Measurements from ENCODE around the gene GSC2.
A peak's percentile ranks its signal among the peaks of the same experiment; 100 is the strongest.

GSC2 gene

DNA sequence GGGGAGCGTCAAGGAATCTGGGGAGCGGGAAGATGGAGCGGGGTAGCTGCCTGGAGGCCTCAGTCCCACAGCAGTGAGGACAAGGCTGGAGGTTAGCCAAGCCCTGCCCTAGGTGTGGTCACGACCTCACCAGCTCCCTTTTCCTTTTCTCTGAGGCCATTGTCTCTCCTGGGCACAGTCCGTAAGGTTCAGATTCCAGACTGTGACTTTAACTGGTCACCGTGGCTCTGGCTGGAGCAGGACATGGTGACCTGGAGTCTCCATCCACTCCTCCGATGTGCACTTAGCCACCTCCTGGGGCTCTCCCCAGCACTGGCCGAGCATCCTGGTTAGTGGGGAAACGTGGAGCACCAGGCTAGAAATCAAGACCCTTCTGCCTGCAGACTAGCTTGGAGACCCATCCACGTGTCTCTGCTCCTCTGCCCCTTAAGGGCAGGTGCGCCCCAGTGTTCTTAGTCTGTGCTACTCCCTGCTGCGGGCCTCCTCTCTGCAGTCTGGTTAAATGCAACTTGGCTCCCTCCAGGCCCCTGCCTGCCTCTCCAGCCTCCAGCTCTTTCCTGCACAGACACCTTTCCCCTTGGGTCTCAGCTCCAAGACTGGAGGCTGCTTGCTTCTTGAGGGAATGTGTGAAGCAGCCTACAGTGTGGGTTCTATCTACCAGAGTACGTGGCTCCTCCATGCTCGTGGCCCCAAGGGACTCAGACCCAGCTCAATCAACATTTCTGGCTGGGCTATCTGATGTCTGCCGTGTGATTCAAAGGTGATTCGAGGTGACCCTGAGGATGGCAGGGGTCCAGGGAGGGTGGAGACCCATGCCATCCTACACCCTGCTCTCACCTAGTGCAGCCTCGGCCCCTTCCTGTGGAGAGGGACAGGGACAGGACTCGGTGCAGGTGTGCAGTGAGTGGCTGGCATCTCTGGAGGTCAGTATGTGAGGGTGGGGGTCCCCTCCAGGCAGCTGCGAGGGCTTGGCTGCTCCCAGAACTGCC, 23.2 kb upstream of the GSC2 start:
- TF ChIP-seq, protein P1, sequence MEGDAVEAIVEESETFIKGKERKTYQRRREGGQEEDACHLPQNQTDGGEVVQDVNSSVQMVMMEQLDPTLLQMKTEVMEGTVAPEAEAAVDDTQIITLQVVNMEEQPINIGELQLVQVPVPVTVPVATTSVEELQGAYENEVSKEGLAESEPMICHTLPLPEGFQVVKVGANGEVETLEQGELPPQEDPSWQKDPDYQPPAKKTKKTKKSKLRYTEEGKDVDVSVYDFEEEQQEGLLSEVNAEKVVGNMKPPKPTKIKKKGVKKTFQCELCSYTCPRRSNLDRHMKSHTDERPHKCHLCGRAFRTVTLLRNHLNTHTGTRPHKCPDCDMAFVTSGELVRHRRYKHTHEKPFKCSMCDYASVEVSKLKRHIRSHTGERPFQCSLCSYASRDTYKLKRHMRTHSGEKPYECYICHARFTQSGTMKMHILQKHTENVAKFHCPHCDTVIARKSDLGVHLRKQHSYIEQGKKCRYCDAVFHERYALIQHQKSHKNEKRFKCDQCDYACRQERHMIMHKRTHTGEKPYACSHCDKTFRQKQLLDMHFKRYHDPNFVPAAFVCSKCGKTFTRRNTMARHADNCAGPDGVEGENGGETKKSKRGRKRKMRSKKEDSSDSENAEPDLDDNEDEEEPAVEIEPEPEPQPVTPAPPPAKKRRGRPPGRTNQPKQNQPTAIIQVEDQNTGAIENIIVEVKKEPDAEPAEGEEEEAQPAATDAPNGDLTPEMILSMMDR (IDR thresholded peaks at IDR 0.05; ENCODE audit: control insufficient read depth, extremely low read depth, insufficient read depth), result no peak
- H3K4me3 ChIP-seq (ENCODE audit: low read depth, low read length), result peak overlapping the region; percentile 95
- DNase-seq (ENCODE audit: low read depth), result no peak

DNA sequence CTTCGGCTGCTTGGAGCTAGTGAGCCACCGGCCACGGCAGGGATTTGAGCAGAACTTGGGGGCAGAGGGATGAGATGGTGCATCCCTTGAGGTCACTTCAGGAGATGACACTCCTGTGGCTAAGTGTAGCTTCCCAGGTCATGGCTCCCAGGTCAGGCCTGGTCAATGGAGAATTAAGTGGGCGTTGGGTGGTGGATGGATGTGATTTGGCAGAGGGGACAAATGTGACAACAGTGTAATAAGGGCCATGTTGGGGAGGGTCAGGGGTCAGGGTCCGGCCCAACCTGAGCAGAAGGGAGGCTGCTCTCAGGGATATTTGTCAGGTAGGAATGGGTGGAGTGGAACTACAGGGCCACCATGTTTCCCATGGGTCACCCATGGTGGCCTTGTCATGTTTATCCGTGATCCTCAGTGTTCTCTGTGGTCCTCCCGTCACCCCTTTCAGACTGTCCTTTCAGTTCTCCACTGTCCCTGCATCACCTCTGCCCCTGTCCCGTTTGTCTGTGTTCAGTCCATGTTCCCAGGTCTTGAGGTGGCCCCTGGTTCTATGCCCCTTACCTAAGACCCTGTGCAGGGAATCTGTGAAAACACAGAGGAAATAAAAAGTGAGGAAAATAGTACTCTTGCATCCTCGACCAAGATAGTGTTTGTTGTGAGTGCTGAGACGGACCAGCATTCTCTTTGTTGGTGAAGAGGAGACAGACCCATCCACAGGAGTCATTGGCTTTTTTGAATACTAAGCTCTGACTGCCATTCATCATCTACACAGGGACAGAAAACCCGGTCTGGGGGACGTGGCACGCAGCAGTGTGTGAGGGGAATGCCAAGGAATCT, 22.3 kb upstream of the GSC2 start:
- H3K4me3 ChIP-seq (ENCODE audit: low read depth, low read length), result peak overlapping the region; percentile 95
- no peak for DNase-seq (ENCODE audit: low read depth)
- TF ChIP-seq, protein P1 (IDR thresholded peaks at IDR 0.05; ENCODE audit: control insufficient read depth, extremely low read depth, insufficient read depth), result no peak

DNA sequence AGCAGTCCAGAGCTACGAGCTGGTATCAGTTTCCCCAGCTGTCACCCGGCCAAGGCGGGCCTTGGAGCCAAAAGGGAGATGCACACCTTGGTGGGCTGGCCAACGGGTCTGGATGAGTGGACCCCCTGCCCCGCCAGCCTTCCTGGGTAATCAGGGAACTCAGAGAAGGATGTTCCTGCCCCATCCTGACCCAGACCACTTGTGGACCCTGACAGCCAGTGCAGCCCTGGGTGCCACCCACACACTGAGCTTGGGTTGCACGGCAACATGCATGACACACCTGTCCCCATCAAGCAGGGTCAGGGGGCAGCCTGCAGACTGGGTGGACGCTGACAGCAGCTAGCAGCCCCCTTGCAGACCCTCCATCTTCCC, 19.8 kb upstream of the GSC2 start:
- TF ChIP-seq, protein P1 (IDR thresholded peaks at IDR 0.05; ENCODE audit: control insufficient read depth, extremely low read depth, insufficient read depth), result no peak
- no peak overlapping the region for H3K4me3 ChIP-seq (ENCODE audit: low read depth, low read length)
- DNase-seq (ENCODE audit: low read depth), result no peak

DNA sequence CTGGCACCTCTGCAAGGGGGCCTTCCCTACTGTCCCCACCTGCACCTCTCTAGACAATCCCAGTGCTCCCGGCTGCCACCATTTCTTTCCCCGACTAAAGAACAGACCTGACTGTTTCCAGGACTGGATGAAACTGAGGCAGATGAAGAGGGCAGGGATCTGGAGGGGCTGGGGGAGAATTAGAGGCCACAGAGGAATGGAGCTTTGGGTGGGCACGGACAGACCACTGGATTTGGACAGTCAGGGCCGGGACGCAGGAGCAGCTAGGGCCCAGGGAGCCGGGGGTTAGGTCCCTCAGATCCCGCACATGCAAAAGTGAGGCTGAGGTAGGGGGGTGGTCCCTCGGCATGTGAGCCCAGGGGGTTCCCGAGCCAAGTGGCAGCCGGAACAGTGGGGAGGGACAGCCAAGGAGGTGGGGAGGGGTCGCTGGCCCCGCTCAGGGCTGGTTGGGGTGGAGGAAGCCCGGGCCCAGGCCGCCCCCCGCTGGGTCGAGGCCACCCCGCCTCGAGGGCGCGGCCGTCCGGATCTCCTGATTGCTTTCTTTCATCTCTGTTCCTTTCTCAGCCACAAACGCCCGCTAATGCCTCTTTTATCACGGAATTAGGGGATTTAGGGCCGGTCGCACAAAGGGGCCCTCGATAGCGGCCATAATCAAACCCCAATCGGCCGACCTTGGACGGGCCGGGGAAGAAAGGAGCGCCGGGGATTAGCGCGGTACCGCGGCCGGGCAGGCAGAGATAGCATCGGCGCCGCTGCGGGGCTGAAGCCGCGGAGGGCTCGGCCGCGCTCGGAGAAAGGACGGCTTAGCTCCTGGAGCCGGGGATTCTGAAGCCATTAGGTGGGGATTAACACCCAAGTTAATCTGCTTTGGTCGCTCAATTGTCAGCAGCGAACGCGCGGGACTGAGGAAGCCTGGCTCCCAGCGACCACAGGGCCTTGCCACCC, 19.2 kb upstream of the GSC2 start:
- no peak for DNase-seq (ENCODE audit: low read depth)
- TF ChIP-seq, protein P1 (IDR thresholded peaks at IDR 0.05; ENCODE audit: control insufficient read depth, extremely low read depth, insufficient read depth), result no peak
- no peak overlapping the region for H3K4me3 ChIP-seq (ENCODE audit: low read depth, low read length)

DNA sequence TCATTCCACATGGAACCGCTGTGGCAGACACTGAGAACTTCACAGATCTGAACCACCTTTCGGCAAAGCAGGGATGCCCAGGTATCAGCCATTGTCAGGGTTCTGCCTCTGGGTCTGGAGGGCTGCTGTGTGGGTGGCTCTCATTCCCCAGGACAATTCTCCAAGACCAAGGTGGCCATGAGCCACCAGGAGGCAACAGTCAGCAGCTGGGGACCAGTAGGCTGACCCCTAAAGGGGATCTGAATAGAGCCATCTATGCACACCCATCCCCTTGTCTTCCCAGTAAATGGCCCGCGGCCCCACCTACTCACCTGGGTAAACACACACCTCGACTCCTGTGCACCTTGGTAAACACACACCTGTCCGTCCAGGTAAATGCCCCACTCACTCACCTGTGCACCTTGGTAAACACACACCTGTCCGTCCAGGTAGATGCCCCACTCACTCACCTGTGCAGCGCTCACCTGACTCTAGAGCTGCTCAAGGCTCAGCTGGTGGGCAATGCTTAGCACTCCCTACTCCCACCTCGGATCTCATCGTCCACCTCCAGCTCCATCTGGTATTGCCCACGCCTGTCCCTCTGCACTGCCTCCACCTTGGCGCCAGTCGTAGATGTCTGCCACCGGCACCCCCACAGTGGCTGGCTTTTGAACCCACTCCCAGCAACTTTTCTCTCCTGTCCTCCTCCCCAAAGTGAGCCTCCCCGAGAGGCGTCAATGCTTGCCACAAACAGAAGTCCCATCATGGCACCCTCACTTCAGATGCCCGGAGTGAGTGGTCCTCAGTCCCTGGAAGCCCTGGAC, 18.2 kb upstream of the GSC2 start:
- H3K4me3 ChIP-seq (ENCODE audit: low read depth, low read length), result no peak overlapping the region
- TF ChIP-seq, protein P1 (IDR thresholded peaks at IDR 0.05; ENCODE audit: control insufficient read depth, extremely low read depth, insufficient read depth), result no peak
- no peak for DNase-seq (ENCODE audit: low read depth)

Measured in LNCaP clone FGC (cell line).